22Rv1 (cell line): ENCODE measurements around the gene LRRC3C.
"Not testable (repeated sequence)": the region's sequence is repeated elsewhere in the genome, so short reads cannot be mapped to it uniquely, and the experiment has no call there.

Experiments
- H3K27ac ChIP-seq: fragments of 450-650 bp; 2 replicates; pipeline ENCODE4 v1.5.1; 2017
- CTCF ChIP-seq: fragments of 450-650 bp; IDR thresholded peaks from 2 replicates; pipeline ENCODE4 v1.5.1; 2017; ENCODE audit warnings: mild to moderate bottlenecking
- ZFX ChIP-seq: fragments of 450-650 bp; IDR thresholded peaks from 2 replicates; pipeline ENCODE4 v1.6.1; 2017; ENCODE audit warnings: antibody characterized with exemption, borderline replicate concordance

LRRC3C gene

GRCh38 chr17:39943702-39944392 lies 16.3 kb downstream of the LRRC3C start:
- no peak overlapping the region for H3K27ac ChIP-seq
- no peak for TF ChIP-seq ZFX
- no peak for TF ChIP-seq CTCF

- H3K27ac ChIP-seq: no peak overlapping the region
Observed at GRCh38 chr17:39944393-39944711, 16.8 kb downstream of the LRRC3C start.

GRCh38 chr17:39946551-39947330 lies 19.2 kb downstream of the LRRC3C start:
- TF ChIP-seq CTCF (no peak), ZFX (no peak)
- H3K27ac ChIP-seq: no peak overlapping the region

More at GRCh38 chr17:39944393-39944711, 16.8 kb downstream of the LRRC3C start:
- TF ChIP-seq CTCF (no peak), ZFX (no peak)

GRCh38 chr17:39948489-39948828 lies 20.9 kb downstream of the LRRC3C start:
- not testable (repeated sequence) for H3K27ac ChIP-seq

GRCh38 chr17:39949028-39949427 lies 21.5 kb downstream of the LRRC3C start:
- no peak for TF ChIP-seq CTCF
- no peak for TF ChIP-seq ZFX
- H3K27ac ChIP-seq: no peak overlapping the region

GRCh38 chr17:39950871-39951348 lies 23.4 kb downstream of the LRRC3C start:
- H3K27ac ChIP-seq: no peak overlapping the region
- no peak for TF ChIP-seq CTCF
- no peak for TF ChIP-seq ZFX

GRCh38 chr17:39951924-39952679 lies 24.6 kb downstream of the LRRC3C start:
- TF ChIP-seq CTCF (no peak), ZFX (no peak)
- no peak overlapping the region for H3K27ac ChIP-seq
